GM19239 (cell line): ENCODE data around the gene ITSN1.
"Not testable (repeated sequence)": the region's sequence is repeated elsewhere in the genome, so short reads cannot be mapped to it uniquely, and the experiment has no call there.

Experiments used
- DNase-seq: peaks from one replicate; pipeline ENCODE4 v3.0.0; 2011; ENCODE audit warnings: low spot score; ENCODE audit not compliant: insufficient read length
- FAIRE-seq: peaks from 2 replicates; lab custom pipeline; 2011; peaks lifted over from hg19 to GRCh38; lab: Jason Lieb, UNC

ITSN1 gene

GRCh38 chr21:33850401-33850800 lies 208.1 kb downstream of the ITSN1 start:
- DNase-seq (no peak), FAIRE-seq (no peak)

GRCh38 chr21:33850985-33851384 lies 208.7 kb downstream of the ITSN1 start:
- DNase-seq (no peak), FAIRE-seq (no peak)

- FAIRE-seq = no peak
- DNase-seq = no peak
Measured at GRCh38 chr21:33852485-33852884, 210.2 kb downstream of the ITSN1 start.

- DNase-seq = no peak
Measured at GRCh38 chr21:33854604-33855003, 212.3 kb downstream of the ITSN1 start.

GRCh38 chr21:33855190-33855589 lies 212.9 kb downstream of the ITSN1 start:
- DNase-seq = no peak

More at GRCh38 chr21:33854604-33855003, 212.3 kb downstream of the ITSN1 start:
- no peak for FAIRE-seq

GRCh38 chr21:33856893-33857527 lies 214.7 kb downstream of the ITSN1 start:
- FAIRE-seq (no peak), DNase-seq (no peak)

More at GRCh38 chr21:33855190-33855589, 212.9 kb downstream of the ITSN1 start:
- FAIRE-seq = no peak

GRCh38 chr21:33857846-33858666 lies 215.8 kb downstream of the ITSN1 start:
- no peak for FAIRE-seq

GRCh38 chr21:33858667-33859372 lies 216.5 kb downstream of the ITSN1 start:
- FAIRE-seq (no peak), DNase-seq (no peak)

More at GRCh38 chr21:33857846-33858666, 215.8 kb downstream of the ITSN1 start:
- DNase-seq = no peak

GRCh38 chr21:33859373-33860102 lies 217.2 kb downstream of the ITSN1 start:
- DNase-seq (no peak), FAIRE-seq (no peak)

- DNase-seq (no peak), FAIRE-seq (no peak)
Measured at GRCh38 chr21:33860332-33860879, 218.1 kb downstream of the ITSN1 start.

GRCh38 chr21:33861125-33861524 lies 218.8 kb downstream of the ITSN1 start:
- DNase-seq (no peak), FAIRE-seq (no peak)

GRCh38 chr21:33863191-33863590 lies 220.9 kb downstream of the ITSN1 start:
- not testable (repeated sequence) for DNase-seq, FAIRE-seq

GRCh38 chr21:33864150-33864549 lies 221.8 kb downstream of the ITSN1 start:
- no peak for FAIRE-seq
- DNase-seq = no peak

- FAIRE-seq = no peak
- no peak for DNase-seq
Measured at GRCh38 chr21:33865176-33865575, 222.9 kb downstream of the ITSN1 start.

- FAIRE-seq (no peak), DNase-seq (no peak)
Measured at GRCh38 chr21:33865996-33866575, 223.8 kb downstream of the ITSN1 start.

- FAIRE-seq (no peak), DNase-seq (no peak)
Measured at GRCh38 chr21:33866826-33867225, 224.5 kb downstream of the ITSN1 start.

GRCh38 chr21:33867868-33868267 lies 225.6 kb downstream of the ITSN1 start:
- FAIRE-seq, DNase-seq: not testable (repeated sequence)

GRCh38 chr21:33869873-33870272 lies 227.6 kb downstream of the ITSN1 start:
- FAIRE-seq = no peak
- no peak for DNase-seq

GRCh38 chr21:33870768-33871167 lies 228.5 kb downstream of the ITSN1 start:
- no peak for DNase-seq
- FAIRE-seq = no peak

- FAIRE-seq = no peak
- no peak for DNase-seq
Measured at GRCh38 chr21:33871171-33871570, 228.9 kb downstream of the ITSN1 start.
